H9 (cell line): ENCODE measurements around the gene RAB19. TPM values are rescaled to one million over a fixed set of nuclear protein-coding genes. Genes with fewer than 3 reads are reported as not detected.

ENCODE experiments used
- DNase-seq: peaks from one replicate; pipeline ENCODE4 v3.0.0-alpha.2; 2017
- H2AFZ ChIP-seq: one replicate; pipeline ENCODE4 v1.6.1; 2013; ENCODE audit warnings: mild to moderate bottlenecking, low read length, control low read depth, moderate library complexity
- H2AK5ac ChIP-seq: 2 replicates; pipeline ENCODE4 v1.6.1; 2013; ENCODE audit warnings: low read length, control low read depth, mixed read lengths; ENCODE audit not compliant: insufficient read length
- H2BK120ac ChIP-seq: one replicate; pipeline ENCODE4 v1.6.1; 2013; ENCODE audit warnings: low read depth, mild to moderate bottlenecking, low read length, control low read depth, inconsistent platforms; ENCODE audit not compliant: poor library complexity, severe bottlenecking
- H2BK12ac ChIP-seq: 2 replicates; pipeline ENCODE4 v1.6.1; 2013; ENCODE audit warnings: low read length, control low read depth, mixed read lengths, low read depth; ENCODE audit not compliant: insufficient read length
- H2BK15ac ChIP-seq: 2 replicates; pipeline ENCODE4 v1.6.1; 2013; ENCODE audit warnings: low read depth, low read length, control low read depth
- H2BK20ac ChIP-seq: one replicate; pipeline ENCODE4 v1.6.1; 2013; ENCODE audit warnings: low read depth, mild to moderate bottlenecking, low read length, control low read depth, inconsistent platforms; ENCODE audit not compliant: poor library complexity, severe bottlenecking
- H2BK5ac ChIP-seq: 2 replicates; pipeline ENCODE4 v1.6.1; 2013; ENCODE audit warnings: low read length, control low read depth, mixed read lengths; ENCODE audit not compliant: insufficient read length
- H3K14ac ChIP-seq: 2 replicates; pipeline ENCODE4 v1.6.1; 2013; ENCODE audit warnings: low read length, control low read depth; ENCODE audit not compliant: insufficient read depth
- H3K18ac ChIP-seq: 2 replicates; pipeline ENCODE4 v1.6.1; 2013; ENCODE audit warnings: low read depth, mild to moderate bottlenecking, mixed read lengths, low read length, control low read depth; ENCODE audit not compliant: insufficient read length
- H3K23ac ChIP-seq: 2 replicates; pipeline ENCODE4 v1.6.1; 2013; ENCODE audit warnings: low read length, control low read depth, mixed read lengths, low read depth; ENCODE audit not compliant: insufficient read length
- H3K23me2 ChIP-seq: 2 replicates; pipeline ENCODE4 v1.6.1; 2013; ENCODE audit warnings: low read depth, mild to moderate bottlenecking, mixed read lengths, low read length, control low read depth; ENCODE audit not compliant: insufficient read length, poor library complexity, severe bottlenecking
- H3K27ac ChIP-seq: 2 replicates; pipeline ENCODE4 v1.5.1; 2013; ENCODE audit warnings: low read length, control low read depth, mixed read lengths, low read depth; ENCODE audit not compliant: insufficient read length
- H3K27me3 ChIP-seq: 2 replicates; pipeline ENCODE4 v1.6.1; 2013; ENCODE audit warnings: low read length, control low read depth, inconsistent platforms; ENCODE audit not compliant: insufficient read depth
- H3K4ac ChIP-seq: 2 replicates; pipeline ENCODE4 v1.6.1; 2013; ENCODE audit warnings: low read depth, mild to moderate bottlenecking, control low read depth, inconsistent platforms, low read length, moderate library complexity
- H3K4me1 ChIP-seq: 2 replicates; pipeline ENCODE4 v1.6.1; 2013; ENCODE audit warnings: low read length, control low read depth, inconsistent platforms; ENCODE audit not compliant: insufficient read depth
- H3K4me2 ChIP-seq: 2 replicates; pipeline ENCODE4 v1.6.1; 2013; ENCODE audit warnings: low read length, control low read depth, mixed read lengths; ENCODE audit not compliant: insufficient read length, insufficient read depth
- H3K56ac ChIP-seq: 2 replicates; pipeline ENCODE4 v1.6.1; 2013; ENCODE audit warnings: low read depth, mild to moderate bottlenecking, mixed read lengths, low read length, control low read depth; ENCODE audit not compliant: insufficient read length
- H3K79me1 ChIP-seq: 2 replicates; pipeline ENCODE4 v1.6.1; 2013; ENCODE audit warnings: low read depth, mild to moderate bottlenecking, moderate library complexity, low read length, control low read depth, inconsistent platforms; ENCODE audit not compliant: insufficient read depth, poor library complexity, severe bottlenecking
- H3K79me2 ChIP-seq: 2 replicates; pipeline ENCODE4 v1.6.1; 2013; ENCODE audit warnings: low read length, control low read depth, inconsistent platforms; ENCODE audit not compliant: insufficient read depth
- H3K9ac ChIP-seq: 2 replicates; pipeline ENCODE4 v1.6.1; 2013; ENCODE audit warnings: low read length, control low read depth, mixed read lengths; ENCODE audit not compliant: insufficient read length; ENCODE audit errors: extremely low read depth
- H3K9me3 ChIP-seq: one replicate; pipeline ENCODE4 v1.6.1; 2013; ENCODE audit warnings: low read depth, low read length, inconsistent platforms; ENCODE audit not compliant: control insufficient read depth
- H3T11ph ChIP-seq: one replicate; pipeline ENCODE4 v1.6.1; 2013; ENCODE audit warnings: mild to moderate bottlenecking, low read length, control low read depth, inconsistent platforms
- H4K20me1 ChIP-seq: one replicate; pipeline ENCODE4 v1.6.1; 2013; ENCODE audit not compliant: control insufficient read depth, insufficient read length, insufficient read depth
- H4K5ac ChIP-seq: 2 replicates; pipeline ENCODE4 v1.6.1; 2013; ENCODE audit warnings: low read depth, mild to moderate bottlenecking, mixed read lengths, low read length, control low read depth; ENCODE audit not compliant: insufficient read length
- H4K8ac ChIP-seq: replicated peaks from 2 replicates; pipeline ENCODE4 v1.6.1; 2013; ENCODE audit warnings: low read length, control low read depth, mixed read lengths, low read depth; ENCODE audit not compliant: insufficient read length
- H4K91ac ChIP-seq: 2 replicates; pipeline ENCODE4 v1.6.1; 2013; ENCODE audit warnings: low read depth, mild to moderate bottlenecking, moderate library complexity, mixed read lengths, low read length, control low read depth; ENCODE audit not compliant: insufficient read length
- H3K27ac Mint-ChIP-seq, 3 experiments: 2 replicates in 2 of 3; 3 replicates in 1 of 3; pipeline ENCODE4 v1.8.0; 2020 to 2021; ENCODE audit warnings: mixed read lengths in 3 of 3, mild to moderate bottlenecking in 1 of 3, moderate library complexity in 1 of 3
- H3K27me3 Mint-ChIP-seq: 2 replicates; pipeline ENCODE4 v1.8.0; 2021; ENCODE audit warnings: low read depth, mild to moderate bottlenecking, moderate library complexity, mixed read lengths
- H3K36me3 Mint-ChIP-seq, 3 experiments: 2 replicates in 2 of 3; 3 replicates in 1 of 3; pipeline ENCODE4 v1.8.0; 2020 to 2021; ENCODE audit warnings: low read depth in 3 of 3, mixed read lengths in 3 of 3; ENCODE audit not compliant: insufficient read depth in 1 of 3
- H3K4me1 Mint-ChIP-seq, 2 experiments: 2 replicates each; pipeline ENCODE4 v1.8.0; 2020; ENCODE audit warnings: mixed read lengths in 2 of 2
- H3K4me3 Mint-ChIP-seq, 2 experiments: 2 replicates in 1 of 2; 3 replicates in 1 of 2; pipeline ENCODE4 v1.8.0; 2020 to 2021; ENCODE audit warnings: mild to moderate bottlenecking in 2 of 2, mixed read lengths in 2 of 2, moderate library complexity in 1 of 2
- H3K9me3 Mint-ChIP-seq, 2 experiments: 2 replicates in 1 of 2; 3 replicates in 1 of 2; pipeline ENCODE4 v1.8.0; 2020; ENCODE audit warnings: mild to moderate bottlenecking in 2 of 2, mixed read lengths in 2 of 2, moderate library complexity in 1 of 2
- CTCF ChIP-seq: fragments of 200-600 bp; sonication (generic); conservative IDR thresholded peaks from 3 replicates; pipeline ENCODE4 v1.8.0; 2021; ENCODE audit warnings: antibody characterized with exemption, mild to moderate bottlenecking
- WGBS: extraction: QIAGEN DNeasy Blood & Tissue Kit; methylation state at CpG from one replicate; pipeline ENCODE4 v1.1.7; 2013; ENCODE audit warnings: missing lambda C conversion rate, low lambda C conversion rate, mixed read lengths; ENCODE audit not compliant: insufficient read length; ENCODE audit errors: extremely low coverage; 5-methylcytosine and 5-hydroxymethylcytosine counted together
- total RNA-seq: library from RNA; stranded (reverse); gene quantifications from 2 replicates; pipeline ENCODE4 v1.2.1, GENCODE V29; 2021

RAB19 gene
- total RNA-seq, 1 experiment from 2014 or later: 15.1 TPM

- Histone ChIP-seq H2AK5ac (no peak overlapping the region), H2BK5ac (no peak overlapping the region), H3K79me1 (peaks cover 18% of the 10 kb centered on the region), H3T11ph (no peak overlapping the region), H4K91ac (no peak overlapping the region), H4K5ac (no peak overlapping the region), H4K8ac (no peak overlapping the region), H3K9me3 (no peaks in the 10 kb centered on the region), H3K23ac (no peak overlapping the region), H2AFZ (no peak overlapping the region), H3K14ac (no peak overlapping the region), H3K79me2 (peaks cover 31% of the 10 kb centered on the region; the same call in 1 of the 2 replicates), H3K4me2 (no peak overlapping the region), H2BK15ac (no peak overlapping the region), H3K23me2 (no peaks in the 10 kb centered on the region), H3K4ac (no peak overlapping the region), H3K27me3 (no peaks in the 10 kb centered on the region; the same call in 1 of the 2 replicates), H2BK120ac (no peak overlapping the region), H4K20me1 (no peaks in the 10 kb centered on the region), H3K4me1 (peaks cover 19% of the 10 kb centered on the region), H2BK12ac (no peak overlapping the region), H3K27ac (no peak overlapping the region), H3K56ac (no peak overlapping the region), H3K9ac (no peak overlapping the region), H2BK20ac (no peak overlapping the region), H3K18ac (no peak overlapping the region)
- no peak for TF ChIP-seq CTCF
- Mint-ChIP-seq H3K27ac (no peak overlapping the region), H3K4me1 (peaks cover 3 to 16% of the 10 kb centered on the region in 2 experiments), H3K36me3 (peaks cover 0 to 3% (median 0%) of the 10 kb centered on the region in 3 experiments; a peak in 2 of 7 replicates), H3K9me3 (no peaks in the 10 kb centered on the region), H3K4me3 (no peak overlapping the region), H3K27me3 (no peaks in the 10 kb centered on the region)
- no peak for DNase-seq
- no CpG with 5 or more reads among the region's 12 CpGs for WGBS
Observed at GRCh38 chr7:140393756-140394306, 10.0 kb upstream of the RAB19 start.
